ENCODE data around the gene MAST4.

Gene MAST4

GRCh38 chr5:67004730-67005350 lies 408.6 kb downstream of the MAST4 start:
- no peak for TF ChIP-seq CTCF (conservative IDR thresholded peaks at IDR 0.05; ENCODE audit: control insufficient read depth, insufficient read depth, low read depth, low read length)
- H3K4me3 ChIP-seq (ENCODE audit: control insufficient read depth, low read depth, low read length) = peak overlapping the region; percentile 74
- no peak for DNase-seq (ENCODE audit: low read depth)

DNA sequence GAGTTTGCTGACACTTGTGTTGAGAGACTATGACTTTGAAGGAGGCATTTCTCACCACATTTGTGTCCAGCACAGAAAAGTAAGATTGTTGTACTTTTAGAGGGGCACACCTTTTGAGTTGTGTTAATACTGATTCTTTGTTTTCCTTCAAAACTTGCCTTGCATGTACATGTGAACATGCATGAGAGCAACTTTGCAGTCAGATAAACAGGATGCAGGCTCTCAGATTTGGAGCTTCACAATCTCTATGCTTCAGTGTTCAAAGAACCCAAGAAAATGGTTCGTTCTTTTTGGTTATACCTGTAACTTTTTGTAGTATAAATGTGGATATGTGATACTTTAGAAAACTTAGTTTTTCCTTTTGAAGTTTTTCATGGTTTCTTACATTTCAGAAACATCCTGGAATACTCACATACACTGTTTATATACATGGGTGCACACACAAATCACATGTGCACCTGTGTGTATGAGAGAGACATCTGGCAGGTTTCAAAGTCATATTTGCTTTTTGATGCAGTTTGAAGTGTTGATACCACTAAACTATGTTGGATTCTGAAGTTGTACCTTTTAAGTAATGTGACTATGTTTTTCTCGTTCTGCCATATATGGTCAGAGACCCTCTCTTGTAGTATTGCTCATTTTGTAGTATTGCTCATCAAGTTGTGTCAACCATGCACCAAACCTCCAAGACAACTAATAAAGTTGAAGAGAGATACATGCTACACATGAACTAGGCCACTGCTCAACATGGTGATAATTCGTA lies 409.7 kb downstream of the MAST4 start:
- H3K4me3 ChIP-seq (ENCODE audit: control insufficient read depth, low read depth, low read length) = peak overlapping the region; percentile 74
- TF ChIP-seq CTCF (conservative IDR thresholded peaks at IDR 0.05; ENCODE audit: control insufficient read depth, insufficient read depth, low read depth, low read length) = no peak
- no peak for DNase-seq (ENCODE audit: low read depth)

DNA sequence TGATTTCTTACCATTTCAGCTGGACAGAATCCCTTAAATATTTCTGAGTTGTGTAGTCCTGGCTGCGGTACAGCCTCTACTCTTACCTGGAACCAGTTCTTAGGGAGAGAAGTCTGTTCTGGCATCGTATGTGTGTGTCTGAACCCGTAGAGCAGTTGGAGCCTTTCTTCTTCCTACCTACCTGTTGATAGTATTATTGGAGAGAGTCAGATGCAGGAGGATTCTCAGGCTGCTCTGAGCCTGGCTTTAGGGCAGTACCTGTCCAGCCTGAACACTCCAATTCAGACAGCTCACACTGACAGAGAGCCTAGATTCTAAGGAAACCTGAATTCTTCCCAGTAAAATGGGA lies 410.3 kb downstream of the MAST4 start:
- TF ChIP-seq CTCF (conservative IDR thresholded peaks at IDR 0.05; ENCODE audit: control insufficient read depth, insufficient read depth, low read depth, low read length) = no peak
- H3K4me3 ChIP-seq (ENCODE audit: control insufficient read depth, low read depth, low read length) = no peak overlapping the region
- DNase-seq (ENCODE audit: low read depth) = no peak

- DNase-seq (ENCODE audit: low read depth) = no peak
- no peak for TF ChIP-seq CTCF (conservative IDR thresholded peaks at IDR 0.05; ENCODE audit: control insufficient read depth, insufficient read depth, low read depth, low read length)
- no peak overlapping the region for H3K4me3 ChIP-seq (ENCODE audit: control insufficient read depth, low read depth, low read length)
Observed at GRCh38 chr5:67009028-67009427, 412.8 kb downstream of the MAST4 start.

- peak; percentile 95 for DNase-seq (ENCODE audit: low read depth)
- H3K4me3 ChIP-seq (ENCODE audit: control insufficient read depth, low read depth, low read length) = peak overlapping the region; percentile 15
- TF ChIP-seq CTCF (conservative IDR thresholded peaks at IDR 0.05; ENCODE audit: control insufficient read depth, insufficient read depth, low read depth, low read length) = no peak
Observed at GRCh38 chr5:67010684-67011409, 414.7 kb downstream of the MAST4 start.

GRCh38 chr5:67011422-67011821 lies 415.2 kb downstream of the MAST4 start:
- DNase-seq (ENCODE audit: low read depth) = no peak
- no peak overlapping the region for H3K4me3 ChIP-seq (ENCODE audit: control insufficient read depth, low read depth, low read length)

More at GRCh38 chr5:67011422-67011821, 415.2 kb downstream of the MAST4 start:
- TF ChIP-seq CTCF (conservative IDR thresholded peaks at IDR 0.05; ENCODE audit: control insufficient read depth, insufficient read depth, low read depth, low read length) = no peak
